HG02852 (cell line): Measurements from ENCODE around the gene GRIK4.

Experiments
- ATAC-seq: cut with Tn5 transposase; IDR thresholded peaks from one replicate; pipeline ENCODE4 v1.9.1; 2021; ENCODE audit warnings: mild to moderate bottlenecking, moderate library complexity; ENCODE audit not compliant: unreplicated experiment

Gene GRIK4

DNA sequence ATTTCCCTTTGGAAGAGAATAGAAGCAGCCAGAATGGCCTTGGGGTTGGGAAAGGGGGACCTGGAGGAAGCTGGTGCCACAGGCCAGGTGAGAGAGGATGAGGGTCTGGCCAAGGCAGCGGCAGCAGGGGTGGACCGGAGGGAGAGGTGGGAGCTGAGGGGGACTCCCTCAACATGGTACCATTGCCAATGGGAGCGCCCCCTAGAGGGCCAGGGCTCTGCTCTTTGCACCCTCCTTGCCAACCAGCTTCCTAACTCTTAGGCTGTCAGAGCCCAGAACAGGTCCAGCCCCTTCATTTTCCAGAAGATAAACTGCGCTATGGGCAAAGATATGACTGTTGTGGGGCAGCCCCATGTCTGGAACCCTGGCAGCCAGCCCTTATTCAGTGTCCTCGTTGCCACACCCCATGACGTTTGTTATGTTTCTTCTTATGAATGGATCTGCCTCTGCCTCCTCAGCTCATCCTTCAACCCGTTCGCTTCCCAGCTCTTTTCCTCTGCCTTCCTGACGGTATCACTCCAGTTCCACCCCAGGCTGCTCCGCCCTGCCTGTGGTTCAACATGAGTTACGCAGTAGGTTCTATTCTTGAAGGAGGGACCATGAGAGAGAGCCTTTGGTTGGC, 185.2 kb downstream of the GRIK4 start:
- no peak for ATAC-seq

GRCh38 chr11:120698918-120699317, 187.4 kb downstream of the GRIK4 start:
- ATAC-seq = no peak

DNA sequence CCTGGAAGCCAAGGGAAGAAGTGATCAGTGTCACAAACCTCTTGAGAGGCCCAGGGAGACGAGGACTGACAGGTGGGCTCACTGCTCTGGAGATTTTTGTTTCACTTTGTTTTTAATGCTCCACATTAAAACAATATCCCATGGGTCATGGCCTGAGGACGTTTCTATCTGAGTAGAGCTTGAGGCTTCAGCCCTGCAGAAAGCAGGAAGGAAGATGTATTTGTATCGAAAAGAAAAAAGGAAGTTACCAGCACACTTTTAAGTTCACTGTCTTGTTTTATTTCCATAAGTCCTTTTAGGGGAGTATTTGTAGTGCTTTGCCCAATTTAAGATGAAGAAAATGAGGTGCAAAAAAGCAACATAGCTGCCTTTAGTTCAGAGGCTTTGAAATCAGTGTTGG, 191.1 kb downstream of the GRIK4 start:
- no peak for ATAC-seq

- peak; percentile 76 for ATAC-seq
Measured at GRCh38 chr11:120703358-120704152, 192.0 kb downstream of the GRIK4 start.

DNA sequence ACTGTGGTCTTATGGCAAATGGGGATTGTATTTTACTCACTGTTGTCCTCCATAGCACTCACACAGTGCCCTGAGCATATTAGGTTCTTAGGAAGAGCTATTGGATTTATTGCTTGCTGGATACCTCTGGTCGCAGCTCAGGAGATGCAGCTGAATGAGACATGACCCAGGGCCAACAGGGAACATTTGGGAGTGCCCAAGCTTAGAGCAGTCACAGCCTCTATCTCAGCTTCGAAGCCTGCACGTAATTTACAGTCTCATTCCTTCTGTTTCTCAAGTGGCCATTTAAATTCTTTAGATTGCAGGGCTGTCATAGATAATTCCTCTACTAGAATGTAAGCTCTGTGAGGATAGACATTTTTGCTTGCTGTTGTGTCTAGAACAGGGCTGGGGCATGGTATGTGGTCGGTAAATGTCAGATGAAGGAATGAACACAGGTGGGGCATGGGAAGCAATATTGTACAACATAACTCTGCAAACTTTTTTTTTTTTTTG, 192.8 kb downstream of the GRIK4 start:
- ATAC-seq = peak; percentile 17

DNA sequence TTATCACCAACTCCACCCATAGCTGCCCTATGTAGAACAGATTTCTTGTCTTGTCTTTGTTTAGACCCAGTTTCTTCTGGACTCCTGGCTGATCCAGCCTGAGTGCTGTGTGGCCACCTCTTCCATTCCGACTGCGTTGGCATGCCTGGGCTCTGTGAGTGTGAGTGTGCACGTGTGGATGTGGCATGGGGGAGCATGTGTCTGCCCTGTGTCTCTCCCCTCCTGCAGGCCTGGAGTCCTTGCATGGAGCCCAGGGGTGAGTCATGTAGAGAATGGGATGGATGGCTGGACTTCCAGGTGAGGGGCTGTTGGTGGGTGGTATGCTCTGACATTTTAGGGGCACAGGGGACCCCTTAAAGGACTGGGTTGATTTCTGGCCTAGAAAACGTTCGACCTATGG, 194.7 kb downstream of the GRIK4 start:
- ATAC-seq = no peak

GRCh38 chr11:120707098-120707497, 195.6 kb downstream of the GRIK4 start:
- no peak for ATAC-seq

DNA sequence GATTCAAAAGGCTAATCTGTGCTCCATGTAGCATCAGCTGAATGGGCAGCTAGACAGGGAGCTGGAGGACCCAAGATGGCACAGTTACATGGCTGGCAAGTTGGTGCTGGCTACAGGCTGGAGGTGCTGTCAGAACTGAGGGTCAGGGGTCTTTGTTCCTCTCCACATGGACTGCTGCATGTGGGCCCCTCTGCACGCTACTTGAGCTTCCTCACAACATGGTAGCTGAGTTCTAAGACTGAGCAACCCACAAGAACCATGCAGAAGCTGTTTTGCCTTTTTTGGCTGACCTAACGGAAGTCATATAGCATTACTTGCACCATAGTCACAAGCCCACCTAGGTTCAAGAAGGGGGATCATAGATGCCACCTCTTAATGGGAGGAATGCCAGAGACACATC, 196.1 kb downstream of the GRIK4 start:
- no peak for ATAC-seq

GRCh38 chr11:120708511-120709183, 197.1 kb downstream of the GRIK4 start:
- ATAC-seq = no peak

GRCh38 chr11:120709808-120710207, 198.3 kb downstream of the GRIK4 start:
- ATAC-seq = peak; percentile 91

GRCh38 chr11:120710354-120711131, 199.0 kb downstream of the GRIK4 start:
- peak; percentile 29 for ATAC-seq

DNA sequence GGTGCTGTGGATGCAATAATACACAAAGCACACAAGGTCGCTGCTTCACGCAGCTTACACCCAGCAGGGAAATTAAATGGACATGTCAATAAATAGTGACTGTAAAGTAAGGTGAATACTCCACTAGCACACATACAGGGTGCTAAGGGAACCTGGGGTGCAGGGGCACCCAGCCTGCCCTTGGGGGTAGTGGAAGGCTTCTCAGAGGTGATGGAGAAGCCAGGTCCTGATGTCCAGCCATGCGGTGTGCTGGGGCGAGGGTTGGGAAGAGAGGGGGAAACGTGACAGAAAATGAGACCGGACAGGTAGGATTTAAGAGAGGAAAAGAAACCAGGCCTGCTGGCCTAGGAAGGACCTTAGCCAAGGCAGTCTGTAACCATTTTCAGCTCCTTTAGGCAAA, 200.5 kb downstream of the GRIK4 start:
- ATAC-seq = no peak

- ATAC-seq = no peak
Measured at GRCh38 chr11:120712881-120713280, 201.3 kb downstream of the GRIK4 start.

DNA sequence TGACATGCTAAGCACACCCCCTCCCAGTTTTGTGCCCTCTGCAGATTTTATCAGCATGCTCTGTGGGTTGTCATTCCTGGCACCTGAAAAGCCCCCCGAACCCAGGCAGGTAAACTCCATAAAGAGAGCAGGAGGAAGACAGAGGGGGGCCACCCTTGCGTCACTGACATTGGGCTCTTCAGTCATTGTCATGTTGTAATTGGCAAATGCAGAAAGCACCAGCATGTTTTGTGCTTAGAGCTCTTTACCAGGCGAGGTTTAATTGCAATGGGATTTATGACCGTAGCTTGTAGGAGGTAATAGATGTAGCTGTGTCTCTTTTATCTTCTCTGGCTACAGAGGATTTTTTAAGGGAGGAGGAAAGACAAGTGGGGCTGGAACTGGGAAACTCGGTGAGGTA, 201.7 kb downstream of the GRIK4 start:
- ATAC-seq = no peak

- no peak for ATAC-seq
Measured at GRCh38 chr11:120714438-120714837, 202.9 kb downstream of the GRIK4 start.

DNA sequence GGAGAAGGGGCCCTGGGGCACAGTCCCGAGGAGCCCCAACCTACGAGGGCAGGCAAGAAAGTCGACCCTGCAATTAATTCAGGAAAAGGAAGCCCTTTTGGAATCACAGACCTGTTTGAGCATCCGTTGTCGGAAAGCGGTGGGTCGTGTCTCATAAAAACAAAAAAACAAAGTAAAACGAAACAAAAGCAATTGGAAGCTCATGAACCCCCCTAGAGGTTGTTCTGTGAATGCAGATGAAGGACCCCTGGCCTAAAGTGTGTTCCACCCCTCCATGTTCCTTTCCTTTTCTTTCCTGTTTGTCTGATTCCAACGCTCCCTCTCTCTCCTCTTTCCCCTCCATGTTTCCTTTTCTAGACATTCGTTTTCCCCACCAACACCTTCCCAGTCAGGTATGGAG, 203.7 kb downstream of the GRIK4 start:
- ATAC-seq = no peak

DNA sequence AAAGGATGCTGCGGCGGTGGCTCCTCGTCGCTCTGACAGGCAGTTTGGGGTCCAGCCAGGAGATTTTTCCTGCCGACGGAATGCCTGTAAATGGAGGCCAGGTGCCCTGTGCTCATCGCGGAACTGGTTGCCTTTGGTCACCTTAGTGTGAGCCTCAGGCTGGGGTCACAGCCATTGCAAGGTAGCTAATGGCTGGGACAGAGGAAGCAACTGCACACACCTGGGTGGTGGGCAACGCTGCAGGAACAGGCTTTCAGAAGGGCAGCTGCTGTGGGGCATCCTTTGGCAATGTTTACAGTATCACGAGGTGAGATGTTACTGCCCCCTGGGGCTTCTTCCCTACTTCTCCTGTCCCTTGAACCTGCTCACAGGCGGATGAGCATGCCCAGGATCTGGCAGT, 205.5 kb downstream of the GRIK4 start:
- no peak for ATAC-seq

GRCh38 chr11:120717623-120718022, 206.1 kb downstream of the GRIK4 start:
- no peak for ATAC-seq

DNA sequence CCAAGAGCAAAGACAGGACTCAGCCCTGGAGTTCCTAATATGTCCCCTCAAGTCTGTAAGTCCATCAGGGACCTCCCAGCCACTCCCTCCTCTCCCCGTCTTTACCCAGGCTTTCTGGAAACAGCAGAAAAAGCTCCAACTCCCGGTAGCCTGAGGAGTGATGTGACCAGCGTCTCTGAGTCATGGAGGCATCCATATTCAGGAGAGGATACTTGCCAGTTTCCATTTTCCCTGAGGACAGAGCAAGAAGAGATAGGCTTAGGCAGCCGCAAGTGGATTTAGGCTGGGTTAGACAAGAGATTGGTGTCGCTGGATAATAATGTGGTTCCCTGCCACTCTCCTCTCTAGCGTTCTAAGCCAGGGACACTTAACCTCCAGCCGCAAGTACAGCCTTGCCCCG, 206.6 kb downstream of the GRIK4 start:
- no peak for ATAC-seq

GRCh38 chr11:120719348-120719747, 207.8 kb downstream of the GRIK4 start:
- ATAC-seq = no peak

DNA sequence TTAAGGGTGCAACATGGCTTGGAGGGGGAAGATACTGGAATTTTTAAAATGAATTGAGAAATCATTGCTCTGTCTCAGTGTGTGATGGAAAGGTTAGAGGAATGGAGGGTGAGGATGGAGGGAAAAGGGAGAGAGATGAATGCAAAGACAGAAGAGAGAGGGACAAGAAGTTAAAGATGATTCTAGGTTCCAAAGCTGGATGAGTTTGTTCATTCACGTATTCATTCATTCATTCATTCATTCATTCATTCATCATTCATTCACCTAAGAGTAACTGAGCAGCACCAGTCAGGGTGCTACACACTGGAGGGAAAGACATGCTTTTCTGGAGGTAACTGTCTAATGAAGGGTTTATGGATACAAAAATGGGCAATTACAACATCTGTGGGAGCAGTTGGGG, 209.2 kb downstream of the GRIK4 start:
- ATAC-seq = no peak
